GM18858 (cell line): Measurements from ENCODE around the gene RPS19.
A peak's percentile ranks its signal among the peaks of the same experiment; 100 is the strongest.

Source experiments
- ATAC-seq: cut with Tn5 transposase; IDR thresholded peaks from one replicate; pipeline ENCODE4 v1.9.1; 2021; ENCODE audit not compliant: unreplicated experiment

RPS19 gene

DNA sequence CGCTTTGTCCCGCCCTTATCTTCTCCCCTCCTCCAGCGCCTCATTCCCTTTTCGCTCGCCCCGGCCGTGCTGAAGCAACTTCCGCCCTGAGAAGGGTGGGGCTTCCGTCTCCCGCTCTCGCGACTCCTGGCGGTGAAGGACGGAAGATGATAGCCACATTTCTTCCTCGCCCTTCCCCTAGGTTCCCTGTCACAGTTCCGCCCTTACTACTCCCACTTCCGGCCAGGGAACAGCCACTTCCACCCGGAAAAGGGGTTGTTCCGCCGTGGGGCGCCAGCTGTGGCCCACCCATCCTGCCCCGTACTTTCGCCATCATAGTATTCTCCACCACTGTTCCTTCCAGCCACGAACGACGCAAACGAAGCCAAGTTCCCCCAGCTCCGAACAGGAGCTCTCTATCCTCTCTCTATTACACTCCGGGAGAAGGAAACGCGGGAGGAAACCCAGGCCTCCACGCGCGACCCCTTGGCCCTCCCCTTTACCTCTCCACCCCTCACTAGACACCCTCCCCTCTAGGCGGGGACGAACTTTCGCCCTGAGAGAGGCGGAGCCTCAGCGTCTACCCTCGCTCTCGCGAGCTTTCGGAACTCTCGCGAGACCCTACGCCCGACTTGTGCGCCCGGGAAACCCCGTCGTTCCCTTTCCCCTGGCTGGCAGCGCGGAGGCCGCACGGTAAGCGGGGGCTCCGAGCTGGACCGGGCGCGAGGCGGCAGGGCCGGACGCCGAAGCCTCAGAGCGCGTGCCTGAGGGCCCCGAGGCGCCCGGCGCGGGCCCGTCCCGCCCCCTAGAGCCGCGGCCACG lies at the start of gene RPS19:
RPS19 (plus strand) TSS at position 638 of the 801 bp plus-strand sequence. CDS start 520 bp downstream, outside the sequence.
- ATAC-seq = peak; percentile 69

DNA sequence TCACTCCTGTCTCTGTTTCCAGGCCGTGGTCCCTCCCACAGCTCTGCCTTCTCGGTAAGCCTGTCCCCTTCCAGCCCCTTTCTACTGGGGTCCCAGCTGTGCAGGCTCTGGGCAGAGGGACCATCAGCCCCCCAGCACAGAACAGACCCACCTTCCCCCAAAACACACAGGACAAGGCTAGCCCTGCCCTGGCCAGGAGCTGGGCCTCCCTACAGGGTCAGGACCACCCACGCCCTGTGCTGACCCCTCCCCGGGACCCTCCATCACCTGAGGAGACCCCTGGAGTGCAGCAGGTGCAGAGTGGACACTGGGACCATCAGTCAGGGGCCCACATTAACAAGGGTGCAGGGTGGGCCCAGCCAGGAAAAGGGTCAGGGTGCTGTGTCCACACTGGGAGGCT lies 49.8 kb upstream of the RPS19 start:
- ATAC-seq = no peak

DNA sequence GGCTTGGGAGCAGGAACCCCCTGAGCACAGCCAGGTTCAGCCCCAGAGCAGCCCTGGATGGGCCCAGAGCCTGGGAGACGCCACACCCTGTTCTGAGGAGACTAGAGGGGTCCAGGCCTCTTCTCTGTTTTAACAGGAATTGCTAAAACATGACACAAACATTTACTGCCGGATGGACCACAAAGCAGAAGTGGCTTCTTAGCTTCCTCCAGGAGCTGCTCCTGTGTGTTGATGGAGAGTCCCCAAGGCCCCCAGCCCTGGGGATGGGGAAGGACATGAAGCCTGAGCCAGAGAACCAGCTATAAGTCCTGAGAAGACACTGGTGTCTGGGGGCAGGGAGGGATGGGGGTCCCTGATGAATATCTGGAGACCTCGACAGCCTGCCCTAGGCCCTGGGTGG lies 49.0 kb upstream of the RPS19 start:
- no peak for ATAC-seq

DNA sequence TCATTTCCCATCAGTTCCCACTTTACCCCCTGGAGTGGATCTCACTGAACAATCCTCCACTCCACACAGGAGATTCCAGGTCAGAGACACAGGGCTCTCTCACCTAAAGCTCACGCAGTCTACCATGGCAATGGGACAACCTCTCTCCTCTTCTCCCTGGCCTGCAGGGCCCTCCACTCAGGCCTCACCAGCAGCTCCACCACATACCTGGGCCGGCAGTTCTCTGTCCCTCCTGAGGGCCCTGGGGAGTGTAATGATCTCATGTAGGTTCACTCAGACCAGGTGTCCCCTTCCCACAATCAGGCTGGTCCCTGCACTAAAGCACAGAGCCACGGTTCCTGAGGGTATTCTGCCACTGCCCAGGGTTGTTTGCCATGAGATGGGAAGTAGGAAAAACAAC lies 48.1 kb upstream of the RPS19 start:
- ATAC-seq = no peak

DNA sequence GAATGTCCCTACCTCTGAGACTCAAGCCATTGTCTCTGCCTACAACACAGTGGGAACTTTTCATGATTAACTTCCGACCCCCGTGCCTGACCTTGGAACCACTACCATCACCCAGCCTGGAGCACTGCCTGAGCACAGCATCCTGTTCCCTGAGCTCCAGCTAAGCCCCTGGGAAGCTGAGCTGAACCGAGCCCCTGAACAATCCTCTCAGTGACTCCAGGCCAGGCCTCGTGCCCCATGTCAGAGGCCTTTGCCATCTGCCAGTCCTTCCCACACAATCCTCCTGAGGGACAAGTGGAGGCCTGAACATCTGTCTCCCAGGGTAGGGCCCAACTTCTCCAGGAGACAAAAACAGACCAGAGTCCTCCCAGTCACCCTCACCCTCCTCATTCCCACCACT lies 46.1 kb upstream of the RPS19 start:
- ATAC-seq = no peak

DNA sequence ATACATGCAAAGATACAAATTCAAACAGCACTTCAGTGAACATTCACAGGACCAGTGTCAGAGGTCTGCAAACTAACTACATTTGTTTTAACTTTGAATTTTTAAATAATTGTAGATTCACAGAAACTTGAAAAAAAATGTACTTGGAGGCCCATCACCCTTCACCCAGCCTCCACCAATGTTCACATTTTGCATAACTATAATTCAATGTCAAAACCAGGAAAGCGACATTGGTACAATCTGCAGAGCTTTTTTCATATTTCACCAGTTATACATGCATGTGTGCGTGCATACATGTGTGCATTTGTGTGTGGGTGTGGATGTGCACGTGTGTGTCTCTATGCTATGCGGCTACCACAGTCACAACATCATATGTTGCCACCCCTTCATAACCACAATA lies 44.8 kb upstream of the RPS19 start:
- ATAC-seq = no peak

DNA sequence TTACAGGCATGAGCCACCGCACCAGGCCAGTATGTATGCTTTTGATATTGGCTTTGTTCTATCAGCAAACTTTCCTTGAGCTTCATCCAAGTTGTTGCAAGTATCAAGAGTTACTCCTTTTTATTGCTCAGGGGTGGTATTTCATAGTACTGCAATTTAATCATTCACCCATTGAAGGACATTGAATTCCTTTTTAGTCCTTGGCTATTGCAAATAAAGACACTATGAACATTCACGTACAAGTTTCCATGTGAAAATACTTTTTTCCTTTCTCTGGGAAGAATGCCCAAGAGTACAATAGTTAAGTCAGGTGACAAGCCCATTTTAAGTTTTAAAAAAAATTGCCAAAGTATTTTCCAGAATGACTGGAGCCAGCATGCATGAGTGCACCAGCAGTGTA lies 43.3 kb upstream of the RPS19 start:
- ATAC-seq = no peak

DNA sequence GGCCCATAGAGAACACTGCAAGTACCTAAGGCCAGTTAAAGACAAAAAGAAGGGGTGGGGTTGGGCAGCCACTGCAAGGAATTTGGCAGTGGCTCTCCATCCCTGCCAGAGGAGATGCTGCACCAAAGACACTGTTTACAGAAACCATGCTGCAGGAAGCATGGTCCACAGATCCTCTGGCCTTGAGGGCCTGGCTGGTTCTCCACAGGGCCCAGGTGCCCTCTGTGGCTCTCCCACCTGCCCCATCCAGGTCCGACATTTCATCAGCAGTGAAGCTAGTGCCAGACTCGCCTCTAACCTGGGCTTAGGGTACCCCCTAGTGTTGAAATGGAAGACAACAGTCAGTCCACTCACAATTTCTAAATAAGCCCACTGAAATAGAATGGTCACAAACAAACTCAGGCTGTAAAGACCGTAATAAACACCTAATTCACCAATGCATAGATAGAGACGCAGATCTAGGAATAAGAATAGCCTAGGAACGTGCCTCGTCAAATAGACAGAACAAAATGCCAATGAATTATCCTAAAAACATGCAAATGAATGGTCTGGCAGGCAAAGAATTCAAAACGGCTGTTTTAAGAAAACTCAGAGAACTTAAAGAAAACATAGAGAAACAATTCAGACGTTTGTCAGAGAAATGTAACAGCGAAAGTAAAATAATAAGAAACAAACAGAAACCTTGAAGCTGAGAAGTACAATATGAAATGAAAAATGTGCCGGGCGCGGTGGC lies 38.9 kb upstream of the RPS19 start:
- no peak for ATAC-seq

DNA sequence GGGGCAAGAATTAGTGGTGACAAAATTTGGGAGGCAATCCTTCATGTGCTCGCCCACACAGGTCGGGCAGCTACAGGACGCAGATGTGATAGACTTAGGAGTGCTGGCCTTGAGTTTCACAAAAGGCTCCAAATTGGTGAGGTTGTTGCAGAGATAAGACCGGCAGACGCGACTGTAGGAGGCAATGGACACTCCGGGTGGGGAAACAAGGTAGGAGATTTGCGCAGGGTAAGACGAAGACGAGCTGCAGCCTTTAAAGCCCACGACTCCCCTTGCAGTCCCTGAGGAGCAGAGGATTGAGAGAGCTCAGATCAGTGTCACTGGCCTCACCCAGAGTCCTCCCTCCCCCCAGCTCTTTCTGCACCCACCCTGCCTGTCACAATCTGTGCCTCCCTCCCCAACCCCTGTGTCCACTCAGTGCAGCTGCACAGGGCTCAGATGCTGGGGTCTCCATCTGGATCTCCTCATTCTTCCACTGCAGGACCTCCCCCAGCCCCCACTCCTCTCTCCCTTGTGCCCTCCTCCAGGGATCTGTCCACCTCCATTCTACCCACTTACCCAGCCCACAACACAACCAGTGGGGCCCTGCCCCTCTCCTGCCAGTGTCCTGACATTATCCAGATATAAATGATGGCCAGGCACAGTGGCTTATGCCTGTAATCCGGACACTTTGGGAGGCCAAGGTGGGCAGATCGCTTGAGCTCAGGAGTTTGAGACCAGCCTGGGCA lies 21.9 kb upstream of the RPS19 start:
- no peak for ATAC-seq

DNA sequence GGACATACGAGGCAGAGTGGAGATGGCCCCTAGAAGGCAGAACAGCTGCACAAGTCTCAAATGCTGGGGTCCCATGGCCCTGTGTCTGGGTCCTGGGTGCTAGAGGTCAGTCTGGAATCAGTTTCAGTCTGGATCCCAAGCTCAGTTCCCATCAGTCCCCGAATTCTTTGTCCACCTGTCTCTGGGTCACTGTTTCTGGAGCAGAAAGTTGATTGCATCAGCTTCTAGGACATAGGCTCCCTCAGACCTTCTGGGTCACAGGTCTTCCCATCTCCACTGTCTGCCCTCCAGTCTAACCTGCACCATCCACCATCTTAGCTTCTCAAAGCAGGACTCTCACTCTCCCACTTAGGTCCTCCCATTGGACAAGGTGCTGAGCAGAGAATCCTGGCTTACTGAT lies 20.8 kb upstream of the RPS19 start:
- ATAC-seq = no peak

DNA sequence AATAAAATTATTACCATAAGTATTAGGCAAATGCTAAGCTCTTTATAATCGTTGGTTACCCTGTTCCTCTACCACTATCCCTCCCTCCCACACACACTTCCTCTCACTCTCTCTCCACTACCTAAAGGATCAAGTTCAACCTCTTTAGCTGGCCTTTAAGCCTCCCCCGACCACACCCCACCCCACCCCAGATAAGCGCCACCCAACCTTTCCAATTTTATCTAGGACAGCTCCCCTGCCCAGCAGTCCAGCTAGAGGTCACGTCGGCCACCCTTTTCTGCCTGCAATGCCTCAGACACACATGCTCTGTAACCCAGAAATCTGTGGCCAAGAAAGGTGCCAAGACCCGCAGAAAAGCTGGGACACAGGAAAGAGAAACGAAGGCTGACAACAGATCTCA lies 16.7 kb upstream of the RPS19 start:
- ATAC-seq = no peak

DNA sequence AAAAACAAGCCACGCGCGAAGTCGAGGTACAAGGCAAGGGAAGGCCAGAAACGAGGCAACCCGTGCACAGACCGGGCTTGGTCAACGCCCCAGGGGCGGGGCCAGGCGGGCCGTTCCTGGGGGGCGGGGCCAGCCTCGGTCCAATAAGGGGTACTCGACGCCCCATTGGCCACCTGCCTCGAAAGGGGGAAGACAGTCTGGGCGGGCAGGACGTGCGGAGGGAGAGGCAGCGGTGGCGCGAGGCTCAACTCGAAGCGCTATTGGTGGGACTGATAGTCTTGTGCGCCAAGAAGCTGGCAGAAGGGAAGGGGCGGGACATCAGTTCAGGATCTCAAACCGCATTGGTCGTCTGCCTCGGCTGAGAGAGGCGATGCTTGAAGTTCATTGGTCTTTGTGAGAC lies 15.5 kb upstream of the RPS19 start, which contains the start of gene LYPD4:
LYPD4 (minus strand) TSS at position 83 of the 400 bp plus-strand sequence. CDS start 5,398 bp downstream, outside the sequence.
- ATAC-seq = no peak

DNA sequence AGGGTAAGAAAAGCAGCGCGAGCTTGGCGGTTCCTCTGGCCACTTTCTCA lies 15.2 kb upstream of the RPS19 start, which contains the start of gene DMRTC2:
DMRTC2 (plus strand) TSS at position 42 of the 50 bp plus-strand sequence. CDS start 2,387 bp downstream, outside the sequence.
- no peak for ATAC-seq

DNA sequence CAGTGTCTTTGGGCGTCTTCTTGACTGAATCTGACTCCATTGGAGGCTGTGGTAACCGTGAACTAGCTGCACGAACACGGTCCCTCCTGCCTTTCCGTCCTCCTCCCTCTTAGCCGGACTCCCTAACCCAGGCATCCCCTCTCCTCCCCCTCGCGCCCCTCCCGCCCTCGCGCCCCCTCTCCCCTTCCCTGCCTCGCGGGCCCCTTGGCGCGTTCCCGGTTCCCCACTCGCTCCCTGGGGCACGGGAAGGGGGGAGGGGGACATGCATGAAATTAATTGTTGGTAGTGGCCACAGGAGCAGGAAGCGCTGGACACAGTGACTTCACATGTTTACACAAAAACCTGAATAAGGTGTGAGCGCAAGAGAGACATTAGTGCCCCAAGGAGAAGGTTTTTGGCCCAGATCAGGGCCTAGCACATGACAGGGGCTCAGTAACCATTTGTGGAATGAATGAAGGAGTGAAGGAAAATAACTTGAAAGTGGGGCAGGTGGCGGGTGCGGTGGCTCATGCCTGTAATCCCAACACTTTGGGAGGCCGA lies 14.9 kb upstream of the RPS19 start:
- ATAC-seq = no peak

DNA sequence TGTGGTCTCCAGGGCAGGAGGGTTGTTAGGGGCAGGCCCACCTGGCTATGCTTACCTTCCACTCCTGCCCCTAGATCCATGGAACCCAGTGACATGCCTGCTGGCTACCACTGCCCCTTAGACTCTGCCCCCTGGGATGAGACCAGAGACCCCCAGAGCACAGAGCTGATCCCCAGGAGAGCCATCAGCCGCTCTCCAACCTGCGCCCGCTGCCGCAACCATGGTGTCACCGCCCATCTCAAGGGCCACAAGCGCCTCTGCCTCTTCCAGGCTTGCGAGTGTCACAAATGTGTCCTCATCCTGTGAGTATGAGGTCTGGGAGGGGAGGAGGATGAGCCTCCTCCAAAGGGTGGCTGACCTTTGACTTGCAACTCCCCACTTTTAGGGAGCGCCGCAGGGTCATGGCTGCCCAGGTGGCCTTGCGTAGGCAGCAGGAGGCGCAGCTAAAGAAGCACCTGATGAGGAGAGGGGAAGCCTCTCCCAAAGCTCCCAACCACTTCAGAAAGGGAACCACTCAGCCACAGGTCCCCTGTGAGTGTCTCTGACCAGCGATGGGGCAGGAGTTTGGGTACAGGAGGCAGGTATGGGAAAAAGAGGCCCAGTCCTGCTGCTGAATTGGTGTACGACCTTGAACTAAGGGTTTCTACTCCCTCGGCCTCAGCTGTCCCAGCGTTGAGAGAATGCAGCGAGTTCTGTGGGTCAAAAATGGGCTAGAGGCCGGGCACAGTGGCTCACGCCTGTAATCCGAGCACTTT lies 12.5 kb upstream of the RPS19 start:
- ATAC-seq = no peak

DNA sequence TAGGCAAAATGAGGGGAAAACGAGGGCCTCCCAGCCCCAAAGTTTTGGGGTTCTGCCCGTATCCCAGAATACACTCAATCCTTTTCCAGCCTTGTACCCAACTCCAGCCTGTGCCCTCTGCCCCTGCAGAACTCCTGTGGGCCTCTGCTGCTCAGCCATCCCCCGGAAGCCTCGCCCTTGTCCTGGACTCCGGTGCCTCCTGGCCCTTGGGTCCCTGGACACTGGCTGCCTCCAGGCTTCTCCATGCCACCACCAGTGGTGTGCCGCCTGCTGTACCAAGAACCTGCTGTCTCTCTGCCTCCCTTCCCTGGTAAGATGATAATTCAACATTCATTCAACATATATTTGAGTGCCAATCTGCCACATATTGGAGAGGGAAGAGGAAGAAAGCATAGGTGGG lies 11.4 kb upstream of the RPS19 start:
- no peak for ATAC-seq

DNA sequence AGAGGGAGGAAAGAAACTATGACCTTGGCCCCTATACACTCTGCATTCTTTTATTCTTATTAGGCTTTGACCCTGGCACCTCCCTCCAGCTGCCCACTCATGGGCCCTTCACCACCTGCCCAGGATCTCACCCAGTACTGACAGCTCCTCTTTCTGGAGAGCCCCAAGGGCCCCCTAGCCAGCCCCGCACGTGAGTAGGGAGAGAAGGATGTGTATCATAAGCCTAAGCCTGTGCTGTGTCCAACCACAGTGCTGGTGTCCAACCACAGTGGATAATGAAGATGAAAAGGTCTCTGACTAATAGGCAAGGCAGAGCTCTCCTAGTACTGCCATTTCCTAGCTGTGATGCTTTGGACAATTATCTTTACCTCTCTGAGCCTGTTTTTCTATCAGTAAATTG lies 11.0 kb upstream of the RPS19 start:
- ATAC-seq = no peak

DNA sequence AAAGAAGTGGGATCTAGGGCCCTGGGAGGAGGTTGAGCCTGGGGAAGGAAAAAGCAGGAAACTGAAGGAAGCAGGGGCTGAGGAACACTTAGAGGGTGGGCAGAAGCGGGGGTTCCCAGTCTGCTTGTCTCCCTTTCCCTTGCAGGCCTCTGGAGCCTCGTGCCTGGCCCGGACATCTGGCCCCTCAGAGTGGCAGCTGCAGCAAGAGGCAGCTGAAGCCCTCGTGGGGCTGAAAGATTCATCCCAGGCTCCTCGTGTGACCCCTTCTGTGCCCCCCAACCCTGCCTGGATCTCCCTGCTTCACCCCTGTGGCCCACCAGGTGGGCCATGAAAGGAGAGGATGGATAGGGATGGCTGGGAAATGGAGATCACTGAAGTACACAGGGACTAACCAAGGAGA lies 9.7 kb upstream of the RPS19 start:
- ATAC-seq = no peak

DNA sequence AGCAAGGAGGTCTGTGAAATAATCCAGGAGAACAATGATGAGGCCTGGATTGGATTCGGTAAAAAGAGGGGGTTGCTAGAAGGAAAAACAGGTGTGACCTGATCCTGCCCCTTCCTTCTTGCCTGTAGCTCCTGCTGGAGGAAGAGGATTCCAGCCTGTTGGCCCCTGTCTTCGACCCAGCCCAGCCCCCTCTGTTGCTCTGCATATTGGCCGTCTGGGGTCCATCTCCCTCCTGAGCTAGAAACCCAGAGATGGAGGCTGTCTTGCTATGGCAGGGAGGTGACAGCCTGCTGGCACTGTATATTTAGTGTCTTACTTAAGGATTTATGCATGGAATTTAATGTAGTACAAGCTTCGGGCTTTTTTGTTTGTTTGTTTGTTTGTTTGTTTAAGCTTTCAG lies 8.6 kb upstream of the RPS19 start:
- ATAC-seq = no peak

DNA sequence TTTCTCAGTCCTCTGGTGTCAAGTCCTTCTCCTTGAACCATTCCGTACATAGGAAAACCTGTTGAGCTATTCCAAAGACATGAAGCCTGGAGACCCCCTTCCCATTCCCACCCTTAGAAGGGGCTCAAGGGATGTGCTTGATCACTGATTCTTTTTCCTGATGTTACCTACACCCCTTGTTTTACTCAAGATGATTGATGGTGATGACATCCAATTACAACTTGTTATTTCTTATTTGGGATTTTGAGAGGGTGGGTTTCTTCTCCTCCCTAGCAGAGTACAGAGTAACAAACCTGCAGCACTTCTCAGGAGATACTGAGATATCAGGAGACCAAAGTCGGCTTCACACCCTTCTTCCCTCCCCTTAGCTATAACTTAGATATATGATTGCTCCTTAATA lies 6.7 kb upstream of the RPS19 start:
- ATAC-seq = no peak

DNA sequence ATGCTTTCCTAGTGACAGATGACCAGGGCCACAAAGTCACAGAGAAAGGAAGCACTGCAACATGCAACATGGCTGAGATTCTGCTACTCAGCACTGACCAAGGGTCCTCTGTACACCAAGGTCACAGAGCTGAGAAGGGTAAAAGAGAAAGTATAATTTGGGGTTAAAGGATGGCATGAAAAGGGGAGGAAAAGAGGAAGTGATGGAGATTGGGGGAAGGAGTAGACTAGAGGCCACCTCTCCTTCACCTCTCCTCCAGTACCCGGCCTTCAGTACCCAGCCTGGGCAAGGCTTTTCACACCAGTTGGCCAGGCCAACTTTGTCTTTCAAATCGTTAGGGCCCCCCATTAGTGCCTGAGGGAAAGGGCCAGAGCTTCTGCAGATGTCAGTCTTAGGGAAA lies 6.3 kb upstream of the RPS19 start:
- ATAC-seq = no peak
